GM19328 (cell line): Measurements from ENCODE around the gene HABP2.

Experiments
- ATAC-seq: cut with Tn5 transposase; IDR thresholded peaks from one replicate; pipeline ENCODE4 v1.9.1; 2021; ENCODE audit warnings: mild to moderate bottlenecking, moderate library complexity; ENCODE audit not compliant: unreplicated experiment

HABP2 gene

GRCh38 chr10:113525713-113526112, 27.1 kb upstream of the HABP2 start:
- ATAC-seq, result no peak

- no peak for ATAC-seq
Measured at GRCh38 chr10:113527211-113527906, 25.5 kb upstream of the HABP2 start.

- ATAC-seq, result no peak
Measured at GRCh38 chr10:113528876-113529275, 24.0 kb upstream of the HABP2 start.

GRCh38 chr10:113529575-113529974, 23.3 kb upstream of the HABP2 start:
- no peak for ATAC-seq

- no peak for ATAC-seq
Measured at GRCh38 chr10:113530476-113530875, 22.4 kb upstream of the HABP2 start.

- no peak for ATAC-seq
Measured at GRCh38 chr10:113532724-113533123, 20.1 kb upstream of the HABP2 start.

- ATAC-seq, result no peak
Measured at GRCh38 chr10:113533801-113534200, 19.1 kb upstream of the HABP2 start.

GRCh38 chr10:113534423-113534822, 18.4 kb upstream of the HABP2 start:
- no peak for ATAC-seq

GRCh38 chr10:113537672-113538071, 15.2 kb upstream of the HABP2 start:
- ATAC-seq, result no peak

GRCh38 chr10:113538151-113538550, 14.7 kb upstream of the HABP2 start:
- ATAC-seq, result no peak

- no peak for ATAC-seq
Measured at GRCh38 chr10:113539789-113540188, 13.1 kb upstream of the HABP2 start.

- no peak for ATAC-seq
Measured at GRCh38 chr10:113540845-113541548, 11.9 kb upstream of the HABP2 start.

- ATAC-seq, result no peak
Measured at GRCh38 chr10:113541549-113541927, 11.3 kb upstream of the HABP2 start.

GRCh38 chr10:113543107-113543955, 9.5 kb upstream of the HABP2 start:
- ATAC-seq, result no peak

GRCh38 chr10:113544392-113544791, 8.5 kb upstream of the HABP2 start:
- no peak for ATAC-seq

GRCh38 chr10:113547426-113547825, 5.4 kb upstream of the HABP2 start:
- ATAC-seq, result no peak

- no peak for ATAC-seq
Measured at GRCh38 chr10:113549856-113550255, 3.0 kb upstream of the HABP2 start.

GRCh38 chr10:113550365-113550764, 2.5 kb upstream of the HABP2 start:
- ATAC-seq, result no peak

GRCh38 chr10:113552014-113552413, 839 bp upstream of the HABP2 start:
- ATAC-seq, result no peak

- no peak for ATAC-seq
Measured at GRCh38 chr10:113553149-113553548, 296 bp downstream of the HABP2 start.

- ATAC-seq, result no peak
Measured at GRCh38 chr10:113554214-113554613, 1.4 kb downstream of the HABP2 start.

- no peak for ATAC-seq
Measured at GRCh38 chr10:113555245-113555644, 2.4 kb downstream of the HABP2 start.
